Hepatocyte (in vitro differentiated cells): ENCODE data around the gene BAIAP3. TPM values are rescaled to one million over a fixed set of nuclear protein-coding genes. Genes with fewer than 3 reads are reported as not detected.

Source experiments
- DNase-seq: peaks from one replicate; pipeline ENCODE4 v3.0.0-alpha.2; 2016; ENCODE audit warnings: low spot score
- H2AFZ ChIP-seq: fragments of 200-600 bp; sonication (generic); 2 replicates; pipeline ENCODE4 v1.6.0; 2016; ENCODE audit warnings: antibody characterized with exemption, mild to moderate bottlenecking
- H3K27ac ChIP-seq: fragments of 200-600 bp; sonication (generic); 2 replicates; pipeline ENCODE4 v1.5.1; 2016; ENCODE audit warnings: mild to moderate bottlenecking
- H3K27me3 ChIP-seq: fragments of 200-600 bp; sonication (generic); 2 replicates; pipeline ENCODE4 v1.6.1; 2016
- H3K36me3 ChIP-seq: fragments of 200-600 bp; sonication (generic); replicated peaks from 2 replicates; pipeline ENCODE4 v1.5.1; 2016; ENCODE audit warnings: low read depth; ENCODE audit not compliant: insufficient read depth
- H3K4me1 ChIP-seq: fragments of 200-600 bp; sonication (generic); 2 replicates; pipeline ENCODE4 v1.5.1; 2016; ENCODE audit warnings: mild to moderate bottlenecking, moderate library complexity; ENCODE audit not compliant: insufficient read depth
- H3K4me2 ChIP-seq: fragments of 200-600 bp; sonication (generic); 2 replicates; pipeline ENCODE4 v1.6.0; 2016
- H3K4me3 ChIP-seq: fragments of 200-600 bp; sonication (generic); 2 replicates; pipeline ENCODE4 v1.5.1; 2016; ENCODE audit warnings: mild to moderate bottlenecking
- H3K79me2 ChIP-seq: fragments of 200-600 bp; sonication (generic); 2 replicates; pipeline ENCODE4 v1.6.0; 2017; ENCODE audit warnings: mild to moderate bottlenecking
- H3K9me2 ChIP-seq: fragments of 200-600 bp; sonication (generic); replicated peaks from 2 replicates; pipeline ENCODE4 v1.6.0; 2017; ENCODE audit warnings: mild to moderate bottlenecking; ENCODE audit not compliant: insufficient read depth
- H3K9me3 ChIP-seq: fragments of 200-600 bp; sonication (generic); 2 replicates; pipeline ENCODE4 v1.5.1; 2016; ENCODE audit warnings: low read depth, mild to moderate bottlenecking
- H4K20me1 ChIP-seq: fragments of 200-600 bp; sonication (generic); 2 replicates; pipeline ENCODE4 v1.6.0; 2016; ENCODE audit warnings: mild to moderate bottlenecking; ENCODE audit not compliant: insufficient read depth, poor library complexity, severe bottlenecking
- CTCF ChIP-seq: fragments of 200-600 bp; sonication (generic); IDR thresholded peaks from 2 replicates; pipeline ENCODE4 v1.5.1; 2016; ENCODE audit warnings: antibody characterized with exemption, mild to moderate bottlenecking; ENCODE audit not compliant: poor library complexity
- EZH2 ChIP-seq: fragments of 200-600 bp; sonication (generic); IDR thresholded peaks from 2 replicates; pipeline ENCODE4 v1.6.1; 2016; ENCODE audit warnings: antibody characterized with exemption, mild to moderate bottlenecking, borderline replicate concordance
- EZH2phosphoT487 ChIP-seq: fragments of 200-600 bp; sonication (generic); IDR thresholded peaks from one replicate; pipeline ENCODE4 v1.6.1; 2018; ENCODE audit warnings: antibody characterized with exemption, mild to moderate bottlenecking, low read depth, moderate library complexity; ENCODE audit not compliant: unreplicated experiment, severe bottlenecking
- WGBS: methylation state at CpG from one replicate; pipeline ENCODE4 v1.1.6; 2016; ENCODE audit warnings: low lambda C conversion rate; ENCODE audit errors: missing lambda C conversion rate; 5-methylcytosine and 5-hydroxymethylcytosine counted together
- polyA plus RNA-seq: library from polyadenylated mRNA; unstranded; fragments of >200 nt; fragmentation: Nextera tagmentation; extraction: Ambion mirVana; gene quantifications from 2 replicates; pipeline ENCODE4 v1.2.1, GENCODE V29; 2016
- total RNA-seq: library from RNA; depleted of rRNA; stranded (reverse); fragments of >200 nt; gene quantifications from 2 replicates; pipeline ENCODE4 v1.2.3, GENCODE V29; 2014

The BAIAP3 gene
- total and polyA plus RNA-seq, 2 experiments from 2014 or later, result 2.4 to 3.0 TPM

- H3K27me3 ChIP-seq, result no peaks in the 10 kb centered on the region
- no peak overlapping the region for H3K27ac ChIP-seq
- peaks cover 14% of the 10 kb centered on the region for H4K20me1 ChIP-seq
- H3K9me3 ChIP-seq, result no peaks in the 10 kb centered on the region
- no peaks in the 10 kb centered on the region for H3K9me2 ChIP-seq
- 89% methylated on average over 19 of the region's 19 CpGs for WGBS
- H3K4me2 ChIP-seq, result peak overlapping the region; percentile 97
- H3K79me2 ChIP-seq, result peaks cover 52% of the 10 kb centered on the region
- H2AFZ ChIP-seq, result no peak overlapping the region
- peaks cover 3% of the 10 kb centered on the region for H3K4me1 ChIP-seq
- TF ChIP-seq CTCF, result no peak
- no peak for TF ChIP-seq EZH2phosphoT487
- no peak for TF ChIP-seq EZH2
- H3K36me3 ChIP-seq, result no peaks in the 10 kb centered on the region
- no peak for DNase-seq
- peak overlapping the region; percentile 93 for H3K4me3 ChIP-seq
These were observed 17.2 kb downstream of the BAIAP3 start for GRCh38 chr16:1350691-1351090.

GRCh38 chr16:1351215-1351581 lies 17.8 kb downstream of the BAIAP3 start:
- no peaks in the 10 kb centered on the region for H3K9me3 ChIP-seq
- peak overlapping the region; percentile 97 for H3K4me2 ChIP-seq
- H3K79me2 ChIP-seq, result peaks cover 57% of the 10 kb centered on the region
- peak overlapping the region; percentile 93 for H3K4me3 ChIP-seq
- no peak for TF ChIP-seq EZH2phosphoT487
- no peak for TF ChIP-seq EZH2
- TF ChIP-seq CTCF, result no peak
- H2AFZ ChIP-seq, result peak overlapping the region; percentile 89
- no peak for DNase-seq
- no peaks in the 10 kb centered on the region for H3K36me3 ChIP-seq
- peaks cover 3% of the 10 kb centered on the region for H3K4me1 ChIP-seq
- no peaks in the 10 kb centered on the region for H3K9me2 ChIP-seq
- WGBS, result 2% methylated on average over 24 of the region's 35 CpGs
- peaks cover 15% of the 10 kb centered on the region for H4K20me1 ChIP-seq
- no peaks in the 10 kb centered on the region for H3K27me3 ChIP-seq
- no peak overlapping the region for H3K27ac ChIP-seq

GRCh38 chr16:1351582-1352362 lies 18.3 kb downstream of the BAIAP3 start, which contains the start of the genes GNPTG and TSR3:
Gene GNPTG (plus strand): TSS chr16:1351931. CDS start chr16:1351966, 35 bp downstream.
Gene TSR3 (minus strand): TSS chr16:1351878. CDS start chr16:1351804, 74 bp downstream.
- TF ChIP-seq EZH2phosphoT487 (no peak), EZH2 (no peak), CTCF (no peak)

More at GRCh38 chr16:1351582-1352362, 18.3 kb downstream of the BAIAP3 start, which contains the start of the genes GNPTG and TSR3:
- Histone ChIP-seq H2AFZ (peak within 1 kb of the TSS; percentile 89), H3K4me2 (peak within 1 kb of the TSS; percentile 97), H3K9me3 (no peaks in the 10 kb centered on the region), H3K4me3 (peak within 1 kb of the TSS; percentile 93), H3K4me1 (peaks cover 3% of the 10 kb centered on the region), H3K9me2 (no peaks in the 10 kb centered on the region), H3K27me3 (no peaks in the 10 kb centered on the region), H3K79me2 (peaks cover 59% of the 10 kb centered on the region), H3K27ac (no peak within 1 kb of the TSS), H3K36me3 (no peaks in the 10 kb centered on the region), H4K20me1 (peaks cover 15% of the 10 kb centered on the region)
- DNase-seq, result peak; percentile 95
- WGBS, result 1% methylated on average over 73 of the region's 98 CpGs
